Measurements from ENCODE around the gene PRR23A.

Gene PRR23A

DNA sequence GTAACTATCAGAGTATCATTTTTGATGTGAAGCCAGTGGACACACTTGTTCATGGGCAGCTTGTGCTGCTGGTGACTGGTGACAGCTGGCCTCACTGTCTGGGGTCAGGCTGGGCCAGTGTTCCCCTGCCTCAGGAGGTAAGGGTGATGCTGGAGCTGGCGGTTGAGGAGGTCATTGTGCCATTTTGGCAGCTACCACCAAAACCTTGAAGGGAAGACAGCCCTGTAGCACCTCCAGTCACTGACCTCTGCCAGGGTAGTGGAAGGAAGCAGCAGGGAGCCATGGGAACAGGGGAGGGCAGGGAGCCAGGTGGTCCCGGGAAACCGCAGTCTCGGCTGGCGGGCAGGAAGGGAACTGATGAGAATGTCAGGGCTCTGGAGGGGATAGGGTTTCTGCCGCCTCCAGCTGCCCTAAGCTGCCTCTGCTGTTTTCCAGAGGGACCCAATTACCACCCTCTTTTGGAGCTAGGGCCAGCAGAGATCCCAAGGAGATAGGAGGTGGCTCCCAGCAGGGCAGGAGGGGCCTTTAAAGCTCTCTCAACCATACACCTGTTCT, 34.2 kb downstream of the PRR23A start:
- FAIRE-seq, result no peak

DNA sequence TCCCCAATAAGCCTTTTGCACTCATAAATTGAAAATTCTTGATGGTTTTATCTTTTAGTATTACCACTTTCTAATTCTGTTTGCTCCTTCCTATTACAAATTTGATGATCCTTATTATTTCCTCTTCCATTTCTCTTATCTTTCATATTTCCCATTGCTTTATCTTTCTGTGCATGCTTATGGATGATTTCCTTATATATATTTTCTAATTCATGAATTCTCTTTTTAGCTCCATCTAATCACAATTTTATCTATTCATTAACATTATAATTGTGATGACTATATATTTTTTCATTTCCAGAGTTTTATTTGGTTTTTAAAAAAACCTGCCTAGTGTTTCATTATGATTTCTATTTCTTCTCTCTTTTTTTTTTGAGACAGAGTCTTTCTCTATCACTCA, 41.1 kb downstream of the PRR23A start:
- no peak for FAIRE-seq

- no peak for FAIRE-seq
Observed at GRCh38 chr3:138964264-138964663, 41.8 kb downstream of the PRR23A start.

DNA sequence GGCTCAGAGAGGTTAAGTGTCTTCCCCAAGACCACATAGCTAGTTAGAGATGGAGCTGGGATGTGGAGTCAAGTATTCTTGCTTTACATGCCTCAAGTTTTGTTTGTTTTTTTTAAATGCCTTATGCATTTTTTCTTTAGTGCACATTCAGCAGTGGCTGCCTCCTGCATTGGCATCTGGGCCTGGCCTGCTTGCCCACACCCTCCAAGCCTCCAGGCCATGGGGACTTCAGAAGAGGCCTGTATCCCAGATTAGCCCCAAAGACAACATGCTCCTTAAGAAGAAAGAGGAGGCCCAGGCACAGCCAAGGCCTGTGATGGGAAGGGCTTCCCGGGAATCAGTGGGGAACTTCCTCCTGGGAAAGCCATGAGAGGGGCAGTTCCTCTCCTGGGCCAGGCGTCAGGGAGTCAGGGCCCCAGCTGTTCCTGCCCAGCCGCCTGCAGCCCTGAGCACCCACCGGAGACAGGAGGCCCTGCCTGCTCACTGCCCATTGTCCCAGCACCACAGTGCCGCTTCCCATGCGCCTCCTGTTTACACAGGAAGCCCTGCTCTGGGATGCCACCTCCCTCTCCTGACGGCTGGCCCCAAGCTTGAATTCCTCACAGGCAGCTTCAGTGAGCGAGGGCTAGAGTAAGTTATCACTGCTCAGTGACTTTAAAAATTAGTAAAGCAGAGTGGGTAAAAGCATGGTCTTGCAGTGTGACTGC, 43.1 kb downstream of the PRR23A start:
- no peak for FAIRE-seq

- no peak for FAIRE-seq
Observed at GRCh38 chr3:138960417-138960852, 45.6 kb downstream of the PRR23A start.
